Mucosa of descending colon (tissue), 3 donors: ENCODE measurements around the gene ESD. TPM values are rescaled to one million over a fixed set of nuclear protein-coding genes. Genes with fewer than 3 reads are reported as not detected.
A peak's percentile ranks its signal among the peaks of the same experiment; 100 is the strongest.

Source experiments
- ATAC-seq: fragments of 200-7000 bp; cut with Tn5 transposase; one replicate; pipeline ENCODE4 v1.9.1; 2020; ENCODE audit warnings: mild to moderate bottlenecking, moderate library complexity
- DNase-seq, 3 donors: peaks; one replicate each; pipeline ENCODE4 v3.0.0-alpha.2; 2020
- H3K36me3 ChIP-seq: fragments of 200-600 bp; one replicate; pipeline ENCODE4 v1.8.0; 2021; ENCODE audit warnings: low read depth, mild to moderate bottlenecking
- H3K4me1 ChIP-seq: fragments of 200-600 bp; one replicate; pipeline ENCODE4 v1.8.0; 2021; ENCODE audit warnings: low read depth, mild to moderate bottlenecking
- H3K4me3 ChIP-seq: fragments of 200-600 bp; one replicate; pipeline ENCODE4 v1.8.0; 2021; ENCODE audit warnings: mild to moderate bottlenecking
- H3K9me3 ChIP-seq: fragments of 200-600 bp; one replicate; pipeline ENCODE4 v1.8.0; 2021; ENCODE audit warnings: mild to moderate bottlenecking
- intact Hi-C, 2 donors: fragments of 100-400 bp; cut with DNase I in 1 of 2; cut with micrococcal nuclease in 1 of 2; formaldehyde crosslinking; loops; one replicate each; pipeline versions ENCODE4 v1.11.0 to v1.11.1; 2022; cut with DNase I, micrococcal nuclease
- total RNA-seq, 3 donors: library from RNA; stranded (reverse); fragmentation: NEBNext Ultra II Directional in 2 of 3; extraction: Animal tissue kit (Norgen Biotek cat#: 25700) in 2 of 3; gene quantifications; one replicate each; pipeline versions ENCODE4 v1.2.1 to v1.2.4, GENCODE V29; 2021 to 2023
- TF ChIP-seq, protein P1 (sequence below): fragments of 200-600 bp; IDR thresholded peaks from one replicate; pipeline ENCODE4 v1.8.0; 2022; ENCODE audit warnings: antibody characterized with exemption, mild to moderate bottlenecking
- donor health status: DM: no; HTN: no; CAD: no; lungs with moderate emphysema.
- donor health status: DM: no; HTN: no; CAD: no.
- donor health status: DM: no; HTN: yes; CAD: no.

Gene ESD
- total RNA-seq, 3 donors from 2014 or later = 86.1 to 98.0 (median 97.0) TPM

DNA sequence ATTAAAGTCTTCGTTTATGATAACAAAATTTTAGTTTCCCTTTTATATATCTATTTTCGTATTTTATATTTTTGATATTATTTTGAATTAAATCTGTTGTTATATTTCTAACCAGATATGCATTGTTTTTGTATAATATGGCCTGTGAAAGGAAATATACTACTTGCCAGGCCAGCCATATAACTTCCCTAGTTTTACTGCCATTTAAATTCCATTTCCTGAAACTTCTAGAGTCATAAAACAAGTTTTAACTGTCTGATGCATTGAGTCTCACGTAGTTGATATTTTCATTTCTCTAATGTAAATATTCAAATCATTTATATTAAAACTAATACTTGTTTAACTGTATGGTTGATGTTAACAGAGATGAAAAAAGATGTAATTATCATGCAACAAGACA lies 13.5 kb downstream of the ESD start:
- Histone ChIP-seq H3K4me3 (no peak overlapping the region), H3K4me1 (no peaks in the 10 kb centered on the region), H3K9me3 (no peaks in the 10 kb centered on the region), H3K36me3 (no peaks in the 10 kb centered on the region)
- DNase-seq = no peak
- TF ChIP-seq, protein P1, sequence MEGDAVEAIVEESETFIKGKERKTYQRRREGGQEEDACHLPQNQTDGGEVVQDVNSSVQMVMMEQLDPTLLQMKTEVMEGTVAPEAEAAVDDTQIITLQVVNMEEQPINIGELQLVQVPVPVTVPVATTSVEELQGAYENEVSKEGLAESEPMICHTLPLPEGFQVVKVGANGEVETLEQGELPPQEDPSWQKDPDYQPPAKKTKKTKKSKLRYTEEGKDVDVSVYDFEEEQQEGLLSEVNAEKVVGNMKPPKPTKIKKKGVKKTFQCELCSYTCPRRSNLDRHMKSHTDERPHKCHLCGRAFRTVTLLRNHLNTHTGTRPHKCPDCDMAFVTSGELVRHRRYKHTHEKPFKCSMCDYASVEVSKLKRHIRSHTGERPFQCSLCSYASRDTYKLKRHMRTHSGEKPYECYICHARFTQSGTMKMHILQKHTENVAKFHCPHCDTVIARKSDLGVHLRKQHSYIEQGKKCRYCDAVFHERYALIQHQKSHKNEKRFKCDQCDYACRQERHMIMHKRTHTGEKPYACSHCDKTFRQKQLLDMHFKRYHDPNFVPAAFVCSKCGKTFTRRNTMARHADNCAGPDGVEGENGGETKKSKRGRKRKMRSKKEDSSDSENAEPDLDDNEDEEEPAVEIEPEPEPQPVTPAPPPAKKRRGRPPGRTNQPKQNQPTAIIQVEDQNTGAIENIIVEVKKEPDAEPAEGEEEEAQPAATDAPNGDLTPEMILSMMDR = no peak
- intact Hi-C loops = no loop called here
- ATAC-seq = peak; percentile 73

DNA sequence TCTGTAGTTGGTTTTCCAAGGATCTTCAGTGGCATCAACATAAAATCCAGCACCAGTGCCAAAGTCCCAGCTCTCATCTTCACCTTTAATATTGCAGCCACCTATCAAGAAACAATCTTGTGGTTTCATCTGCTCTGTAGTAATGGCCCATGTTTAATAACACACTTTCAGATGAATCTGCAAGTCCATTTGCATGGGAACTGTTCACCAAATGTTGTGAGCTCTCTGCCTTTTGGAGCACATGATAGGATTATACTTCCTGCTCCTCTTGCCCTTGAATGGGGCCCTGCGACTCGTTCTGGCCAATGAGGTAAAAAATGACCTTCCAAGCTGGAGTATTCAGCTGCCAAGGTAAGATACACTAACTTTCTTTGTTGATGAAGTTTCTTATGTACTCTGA lies 14.3 kb downstream of the ESD start:
- DNase-seq (no peak), ATAC-seq (no peak)
- no peaks in the 10 kb centered on the region for H3K9me3 ChIP-seq
- H3K36me3 ChIP-seq = no peaks in the 10 kb centered on the region
- no peaks in the 10 kb centered on the region for H3K4me1 ChIP-seq
- intact Hi-C loops = no loop called here
- no peak overlapping the region for H3K4me3 ChIP-seq
- TF ChIP-seq, protein P1 = no peak

DNA sequence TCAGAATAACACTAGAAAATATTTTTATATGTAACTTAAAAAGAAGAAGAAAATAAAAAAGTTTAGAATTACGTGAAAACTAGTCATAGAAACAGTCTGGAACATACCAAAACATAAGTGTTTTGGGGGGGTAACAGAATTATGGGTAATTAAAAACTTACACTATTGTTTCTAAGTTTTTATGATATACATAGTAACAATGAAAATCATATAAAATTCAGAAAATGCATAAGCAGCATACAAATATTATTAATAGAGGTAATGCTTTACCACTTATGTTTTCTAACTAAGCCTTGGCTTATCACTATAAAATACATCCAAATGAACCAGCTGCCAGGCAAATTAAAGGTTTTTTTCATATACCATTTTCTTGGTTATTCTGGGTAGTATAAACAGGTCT lies 14.9 kb downstream of the ESD start:
- Histone ChIP-seq H3K4me3 (no peak overlapping the region), H3K4me1 (no peaks in the 10 kb centered on the region), H3K36me3 (no peaks in the 10 kb centered on the region), H3K9me3 (no peaks in the 10 kb centered on the region)
- no peak for ATAC-seq
- DNase-seq = no peak
- intact Hi-C loops = no loop called here
- TF ChIP-seq, protein P1 = no peak

DNA sequence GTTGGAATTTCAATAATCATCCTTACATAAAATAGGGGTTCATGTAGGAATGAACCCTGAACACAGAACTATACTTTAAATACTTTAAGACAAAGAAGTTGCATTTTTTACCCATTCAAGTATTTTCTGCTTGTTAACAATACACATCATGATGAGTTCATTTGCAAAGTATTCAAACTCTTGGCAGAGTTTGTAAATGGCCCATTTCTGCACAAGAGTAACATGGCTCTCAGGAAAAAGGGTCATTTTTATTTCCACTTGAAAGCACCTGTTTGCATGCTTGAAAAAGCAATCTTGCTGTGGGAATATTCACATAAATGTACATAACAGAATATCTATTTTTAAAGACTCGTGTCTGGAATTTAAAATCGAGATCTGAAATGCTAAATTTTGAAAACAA lies 18.1 kb downstream of the ESD start:
- Histone ChIP-seq H3K4me3 (no peak overlapping the region), H3K4me1 (no peaks in the 10 kb centered on the region), H3K9me3 (no peaks in the 10 kb centered on the region), H3K36me3 (no peaks in the 10 kb centered on the region)
- DNase-seq (no peak), ATAC-seq (no peak)
- intact Hi-C loops = no loop called here
- TF ChIP-seq, protein P1 = no peak

DNA sequence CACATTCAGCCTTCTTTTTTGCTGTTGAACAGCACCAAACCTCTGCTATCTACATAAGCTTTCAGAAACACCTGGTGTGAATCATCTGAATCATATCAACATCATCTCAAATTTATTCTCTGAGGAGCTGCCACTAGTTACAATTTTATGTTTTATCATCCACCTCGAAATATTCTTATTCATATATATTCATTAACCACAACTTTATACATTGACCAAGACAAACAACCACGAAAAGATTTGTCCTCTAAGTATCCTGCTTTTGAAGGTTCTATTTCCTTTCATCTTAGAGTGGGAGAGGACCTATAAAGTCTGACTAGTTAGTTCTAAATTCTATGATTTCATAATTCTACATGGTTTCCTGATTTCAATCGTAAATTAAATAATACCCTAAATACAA lies 18.9 kb downstream of the ESD start:
- H3K9me3 ChIP-seq = no peaks in the 10 kb centered on the region
- intact Hi-C loops = no loop called here
- no peaks in the 10 kb centered on the region for H3K36me3 ChIP-seq
- DNase-seq (no peak), ATAC-seq (no peak)
- TF ChIP-seq, protein P1 = no peak
- H3K4me1 ChIP-seq = no peaks in the 10 kb centered on the region
- no peak overlapping the region for H3K4me3 ChIP-seq
